SK-N-SH treated with all-trans-retinoic acid at 6 μM for 48 hours (cell line): Measurements from ENCODE around the gene RAD51B.

ENCODE experiments used
- ARNTL ChIP-seq: fragments of 450-650 bp; formaldehyde crosslinking; IDR thresholded peaks from 2 replicates; pipeline ENCODE4 v1.5.0; 2020; ENCODE audit warnings: low read depth, mild to moderate bottlenecking, moderate library complexity, borderline replicate concordance
- CSDC2 ChIP-seq: fragments of 250-450 bp; sonication (Bioruptor Pico); IDR thresholded peaks from 2 replicates; pipeline ENCODE4 v1.5.0; 2020; ENCODE audit warnings: mild to moderate bottlenecking, moderate library complexity
- ESRRG ChIP-seq: fragments of 250-450 bp; sonication (Bioruptor Pico); IDR thresholded peaks from 2 replicates; pipeline ENCODE4 v1.6.1; 2021; ENCODE audit warnings: mild to moderate bottlenecking
- ISL1 ChIP-seq: fragments of 250-450 bp; sonication (Bioruptor Pico); IDR thresholded peaks from 2 replicates; pipeline ENCODE4 v2.1.2; 2022; ENCODE audit warnings: mild to moderate bottlenecking, moderate library complexity
- TOX ChIP-seq: fragments of 250-450 bp; sonication (Bioruptor Pico); IDR thresholded peaks from 2 replicates; pipeline ENCODE4 v1.8.0; 2021; ENCODE audit warnings: mild to moderate bottlenecking, moderate library complexity, borderline replicate concordance
- ZFP3 ChIP-seq: fragments of 250-450 bp; sonication (Bioruptor Pico); IDR thresholded peaks from 2 replicates; pipeline ENCODE4 v1.5.0; 2020; ENCODE audit warnings: mild to moderate bottlenecking, moderate library complexity
- ZFP30 ChIP-seq: fragments of 450-650 bp; formaldehyde crosslinking; IDR thresholded peaks from 2 replicates; pipeline ENCODE4 v1.5.0; 2022; ENCODE audit warnings: mild to moderate bottlenecking, moderate library complexity
- ZNF70 ChIP-seq: fragments of 450-650 bp; formaldehyde crosslinking; IDR thresholded peaks from 2 replicates; pipeline ENCODE4 v1.5.0; 2020; ENCODE audit warnings: mild to moderate bottlenecking, moderate library complexity
- ZNF8 ChIP-seq: fragments of 450-650 bp; formaldehyde crosslinking; IDR thresholded peaks from 2 replicates; pipeline ENCODE4 v1.5.0; 2020; ENCODE audit warnings: mild to moderate bottlenecking, moderate library complexity
- TF ChIP-seq, protein P1 (sequence below): fragments of 250-450 bp; sonication (Bioruptor Pico); IDR thresholded peaks from 2 replicates; pipeline ENCODE4 v1.8.0; 2021; ENCODE audit warnings: low read depth, mild to moderate bottlenecking, moderate library complexity, borderline replicate concordance
- TF ChIP-seq, protein P2 (sequence below): fragments of 250-450 bp; sonication (Bioruptor Pico); IDR thresholded peaks from 2 replicates; pipeline ENCODE4 v1.5.1; 2021; ENCODE audit warnings: mild to moderate bottlenecking, moderate library complexity
- TF ChIP-seq, protein P3 (sequence below): fragments of 250-450 bp; sonication (Bioruptor Pico); IDR thresholded peaks from 2 replicates; pipeline ENCODE4 v1.8.0; 2020; ENCODE audit warnings: mild to moderate bottlenecking, moderate library complexity, borderline replicate concordance
- TF ChIP-seq, protein P4 (sequence below): fragments of 250-450 bp; sonication (Bioruptor Pico); IDR thresholded peaks from 2 replicates; pipeline ENCODE4 v1.5.1; 2020; ENCODE audit warnings: low read depth, mild to moderate bottlenecking, moderate library complexity

DNA sequence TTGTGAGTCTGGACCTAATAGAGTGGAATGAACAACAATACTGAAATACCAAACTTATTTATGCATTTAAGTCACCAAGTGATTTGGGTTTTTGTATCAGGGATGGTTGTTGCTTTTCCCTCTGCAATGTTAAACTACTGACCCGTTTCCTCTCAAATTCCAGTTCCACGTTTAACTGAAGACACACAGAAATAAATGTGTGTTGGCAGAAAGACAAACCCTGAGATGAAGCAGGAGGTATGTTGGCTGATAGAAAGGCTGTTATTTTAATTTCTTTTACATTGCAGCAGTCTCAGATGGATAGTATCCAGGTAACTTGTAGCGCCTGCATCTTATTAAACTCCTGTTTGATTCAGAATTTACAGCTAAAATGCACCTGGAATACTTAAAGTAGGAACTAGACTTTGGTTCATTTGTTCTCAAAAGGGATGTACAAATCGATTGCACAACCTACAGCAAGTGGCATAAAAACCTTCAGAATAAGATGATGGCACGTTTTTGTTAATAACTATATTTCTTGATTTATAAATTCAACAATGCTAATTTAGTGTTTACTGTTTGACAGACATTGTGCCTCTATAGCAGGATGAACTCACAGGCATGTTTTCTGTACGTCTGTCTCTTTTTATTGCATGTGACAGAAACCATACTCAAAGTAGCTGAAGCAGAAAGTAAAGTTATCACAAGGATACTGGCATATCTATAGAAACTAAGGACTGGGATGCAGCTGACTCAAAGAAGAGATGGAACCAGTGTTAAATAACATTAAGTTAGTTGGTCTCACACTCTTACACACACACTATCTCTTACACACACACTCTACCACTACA, 567.6 kb downstream of the RAD51B start:
- no peak for TF ChIP-seq ZFP30 (CRISPR knock-in tag)
- no peak for TF ChIP-seq TOX (CRISPR knock-in tag)
- no peak for TF ChIP-seq ARNTL
- no peak for TF ChIP-seq ZNF70 (CRISPR knock-in tag)
- TF ChIP-seq, protein P1, sequence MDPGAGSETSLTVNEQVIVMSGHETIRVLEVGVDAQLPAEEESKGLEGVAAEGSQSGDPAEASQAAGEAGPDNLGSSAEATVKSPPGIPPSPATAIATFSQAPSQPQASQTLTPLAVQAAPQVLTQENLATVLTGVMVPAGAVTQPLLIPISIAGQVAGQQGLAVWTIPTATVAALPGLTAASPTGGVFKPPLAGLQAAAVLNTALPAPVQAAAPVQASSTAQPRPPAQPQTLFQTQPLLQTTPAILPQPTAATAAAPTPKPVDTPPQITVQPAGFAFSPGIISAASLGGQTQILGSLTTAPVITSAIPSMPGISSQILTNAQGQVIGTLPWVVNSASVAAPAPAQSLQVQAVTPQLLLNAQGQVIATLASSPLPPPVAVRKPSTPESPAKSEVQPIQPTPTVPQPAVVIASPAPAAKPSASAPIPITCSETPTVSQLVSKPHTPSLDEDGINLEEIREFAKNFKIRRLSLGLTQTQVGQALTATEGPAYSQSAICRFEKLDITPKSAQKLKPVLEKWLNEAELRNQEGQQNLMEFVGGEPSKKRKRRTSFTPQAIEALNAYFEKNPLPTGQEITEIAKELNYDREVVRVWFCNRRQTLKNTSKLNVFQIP (CRISPR knock-in tag), result no peak
- TF ChIP-seq, protein P2, sequence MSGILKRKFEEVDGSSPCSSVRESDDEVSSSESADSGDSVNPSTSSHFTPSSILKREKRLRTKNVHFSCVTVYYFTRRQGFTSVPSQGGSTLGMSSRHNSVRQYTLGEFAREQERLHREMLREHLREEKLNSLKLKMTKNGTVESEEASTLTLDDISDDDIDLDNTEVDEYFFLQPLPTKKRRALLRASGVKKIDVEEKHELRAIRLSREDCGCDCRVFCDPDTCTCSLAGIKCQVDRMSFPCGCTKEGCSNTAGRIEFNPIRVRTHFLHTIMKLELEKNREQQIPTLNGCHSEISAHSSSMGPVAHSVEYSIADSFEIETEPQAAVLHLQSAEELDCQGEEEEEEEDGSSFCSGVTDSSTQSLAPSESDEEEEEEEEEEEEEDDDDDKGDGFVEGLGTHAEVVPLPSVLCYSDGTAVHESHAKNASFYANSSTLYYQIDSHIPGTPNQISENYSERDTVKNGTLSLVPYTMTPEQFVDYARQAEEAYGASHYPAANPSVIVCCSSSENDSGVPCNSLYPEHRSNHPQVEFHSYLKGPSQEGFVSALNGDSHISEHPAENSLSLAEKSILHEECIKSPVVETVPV (CRISPR knock-in tag), result no peak
- no peak for TF ChIP-seq ZFP3
- TF ChIP-seq, protein P3, sequence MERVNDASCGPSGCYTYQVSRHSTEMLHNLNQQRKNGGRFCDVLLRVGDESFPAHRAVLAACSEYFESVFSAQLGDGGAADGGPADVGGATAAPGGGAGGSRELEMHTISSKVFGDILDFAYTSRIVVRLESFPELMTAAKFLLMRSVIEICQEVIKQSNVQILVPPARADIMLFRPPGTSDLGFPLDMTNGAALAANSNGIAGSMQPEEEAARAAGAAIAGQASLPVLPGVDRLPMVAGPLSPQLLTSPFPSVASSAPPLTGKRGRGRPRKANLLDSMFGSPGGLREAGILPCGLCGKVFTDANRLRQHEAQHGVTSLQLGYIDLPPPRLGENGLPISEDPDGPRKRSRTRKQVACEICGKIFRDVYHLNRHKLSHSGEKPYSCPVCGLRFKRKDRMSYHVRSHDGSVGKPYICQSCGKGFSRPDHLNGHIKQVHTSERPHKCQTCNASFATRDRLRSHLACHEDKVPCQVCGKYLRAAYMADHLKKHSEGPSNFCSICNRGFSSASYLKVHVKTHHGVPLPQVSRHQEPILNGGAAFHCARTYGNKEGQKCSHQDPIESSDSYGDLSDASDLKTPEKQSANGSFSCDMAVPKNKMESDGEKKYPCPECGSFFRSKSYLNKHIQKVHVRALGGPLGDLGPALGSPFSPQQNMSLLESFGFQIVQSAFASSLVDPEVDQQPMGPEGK (CRISPR knock-in tag), result no peak
- peak; percentile 60 for TF ChIP-seq ISL1 (CRISPR knock-in tag)
- no peak for TF ChIP-seq CSDC2 (CRISPR knock-in tag)
- TF ChIP-seq ESRRG (CRISPR knock-in tag), result no peak
- TF ChIP-seq, protein P4, sequence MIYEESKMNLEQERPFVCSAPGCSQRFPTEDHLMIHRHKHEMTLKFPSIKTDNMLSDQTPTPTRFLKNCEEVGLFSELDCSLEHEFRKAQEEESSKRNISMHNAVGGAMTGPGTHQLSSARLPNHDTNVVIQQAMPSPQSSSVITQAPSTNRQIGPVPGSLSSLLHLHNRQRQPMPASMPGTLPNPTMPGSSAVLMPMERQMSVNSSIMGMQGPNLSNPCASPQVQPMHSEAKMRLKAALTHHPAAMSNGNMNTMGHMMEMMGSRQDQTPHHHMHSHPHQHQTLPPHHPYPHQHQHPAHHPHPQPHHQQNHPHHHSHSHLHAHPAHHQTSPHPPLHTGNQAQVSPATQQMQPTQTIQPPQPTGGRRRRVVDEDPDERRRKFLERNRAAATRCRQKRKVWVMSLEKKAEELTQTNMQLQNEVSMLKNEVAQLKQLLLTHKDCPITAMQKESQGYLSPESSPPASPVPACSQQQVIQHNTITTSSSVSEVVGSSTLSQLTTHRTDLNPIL, result no peak
- TF ChIP-seq ZNF8 (CRISPR knock-in tag), result no peak
